ENCODE data around the gene FGD3. TPM values are rescaled to one million over a fixed set of nuclear protein-coding genes. Genes with fewer than 3 reads are reported as not detected.
"Not testable (repeated sequence)": the region's sequence is repeated elsewhere in the genome, so short reads cannot be mapped to it uniquely, and the experiment has no call there.

The FGD3 gene
- total RNA-seq, 1 donor from 2014 or later, result 2.3 TPM

DNA sequence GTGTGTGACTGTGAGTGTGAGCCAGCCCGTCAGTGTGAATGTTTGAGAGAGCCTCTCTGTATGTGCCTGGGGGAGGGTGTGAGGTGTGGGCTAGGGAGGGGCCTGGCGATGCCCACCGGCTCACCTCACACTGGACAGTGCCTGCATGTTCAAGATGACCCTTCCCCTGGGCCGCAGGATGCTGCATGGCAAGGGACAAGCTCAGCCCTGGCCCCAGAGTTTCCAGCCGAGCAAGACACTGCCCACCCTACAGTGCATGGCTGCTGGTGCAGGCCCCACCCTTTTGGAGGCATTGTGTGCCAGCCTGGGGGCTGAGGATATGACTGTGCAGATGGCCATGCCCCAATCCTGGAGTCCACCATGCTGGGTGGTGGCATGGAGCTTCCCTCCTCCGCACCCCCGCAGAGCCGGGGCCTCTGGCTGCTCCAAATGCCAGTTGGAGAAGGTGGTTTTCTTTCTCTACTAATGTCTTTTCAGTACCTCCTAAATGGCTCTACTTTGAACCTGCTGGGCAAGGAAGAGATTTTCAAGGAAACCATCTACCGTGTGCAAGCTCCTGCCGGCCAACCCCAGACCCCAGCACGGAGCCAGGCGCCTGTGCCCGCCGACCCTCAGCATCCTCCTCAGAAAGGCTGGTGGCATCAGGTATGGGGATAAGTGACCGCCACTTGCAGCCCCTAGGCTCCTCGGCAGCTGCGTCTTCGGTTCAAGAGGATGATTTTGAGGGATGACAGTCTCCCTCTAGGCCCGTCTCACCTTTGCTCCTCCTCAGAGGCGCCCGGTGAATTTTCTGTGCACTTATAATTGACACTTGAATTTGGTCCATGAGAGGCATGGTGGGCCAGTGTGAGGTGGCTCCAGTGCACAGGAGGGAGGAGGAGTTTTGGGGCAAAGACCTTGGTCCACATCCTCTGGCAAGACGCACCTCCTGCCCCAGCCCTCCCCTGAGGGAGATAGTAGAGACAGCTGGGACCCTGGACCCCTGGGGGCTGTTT, 27.7 kb downstream of the FGD3 start:
- no peak for ATAC-seq

DNA sequence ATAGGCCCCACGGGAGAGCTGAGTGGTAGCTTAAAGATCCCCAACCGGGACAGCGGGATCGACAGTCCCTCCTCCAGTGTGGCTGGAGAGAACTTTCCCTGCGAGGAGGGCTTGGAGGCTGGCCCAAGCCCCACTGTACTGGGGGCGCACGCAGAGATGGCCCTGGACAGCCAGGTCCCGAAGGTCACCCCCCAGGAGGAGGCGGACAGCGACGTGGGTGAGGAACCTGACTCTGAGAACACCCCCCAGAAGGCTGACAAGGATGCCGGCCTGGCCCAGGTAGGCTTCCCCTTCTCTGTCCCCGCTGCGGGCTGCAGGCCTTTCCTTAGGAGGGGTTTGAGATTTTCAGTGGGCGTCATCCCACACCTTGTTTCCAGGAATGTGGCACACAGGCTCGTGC, 29.1 kb downstream of the FGD3 start:
- no peak for ATAC-seq
- no peak for DNase-seq (ENCODE audit: low spot score)

More for the DNA sequence above, 27.7 kb downstream of the FGD3 start:
- DNase-seq (ENCODE audit: low spot score), result peak; percentile 35

DNA sequence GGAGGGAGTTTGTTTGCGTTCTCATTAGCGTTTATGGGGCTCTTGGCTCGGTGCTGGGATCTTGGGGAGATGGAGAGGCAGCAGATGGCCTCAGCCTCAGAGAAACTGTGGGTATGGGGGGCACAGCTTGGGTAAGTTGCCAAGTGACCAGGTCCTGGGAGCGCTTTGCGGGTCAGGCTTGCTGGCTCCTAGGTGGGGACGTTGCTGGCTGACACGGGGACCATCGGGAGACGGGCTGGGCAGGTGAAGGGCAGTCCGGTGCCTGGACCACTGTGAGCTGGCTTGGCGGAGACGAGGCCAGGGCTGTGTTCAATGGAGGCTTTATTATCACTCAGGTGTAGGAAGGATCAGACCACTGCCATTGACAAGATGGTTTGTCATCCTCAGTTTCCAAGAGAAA, 30.0 kb downstream of the FGD3 start:
- DNase-seq (ENCODE audit: low spot score), result peak; percentile 33
- no peak for ATAC-seq

DNA sequence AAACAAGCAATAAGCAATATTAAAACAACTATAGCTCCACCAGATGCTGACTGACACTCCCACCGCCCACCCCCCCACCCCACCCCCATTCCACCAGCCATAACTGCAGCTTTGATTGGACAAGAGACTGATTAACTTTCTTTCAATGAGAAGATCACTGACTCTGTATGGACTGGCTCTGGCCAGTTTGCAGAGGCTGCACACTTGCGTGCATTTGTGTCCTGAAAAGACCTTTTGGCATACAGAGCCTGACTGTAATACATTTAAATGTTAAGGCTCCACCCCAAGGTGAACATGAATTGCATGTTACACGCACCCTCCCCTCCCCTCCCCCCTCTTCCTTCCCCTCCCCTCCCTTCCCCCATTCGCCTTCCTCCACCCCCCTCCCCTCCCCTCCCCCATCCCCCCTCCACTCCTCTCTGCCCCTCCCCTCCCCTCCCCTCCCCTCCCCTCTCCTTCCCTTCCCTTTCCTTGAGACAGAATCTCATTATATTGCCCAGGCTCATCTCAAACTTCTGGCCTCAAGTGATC, 31.1 kb downstream of the FGD3 start:
- DNase-seq (ENCODE audit: low spot score) (no peak), ATAC-seq (no peak)

DNA sequence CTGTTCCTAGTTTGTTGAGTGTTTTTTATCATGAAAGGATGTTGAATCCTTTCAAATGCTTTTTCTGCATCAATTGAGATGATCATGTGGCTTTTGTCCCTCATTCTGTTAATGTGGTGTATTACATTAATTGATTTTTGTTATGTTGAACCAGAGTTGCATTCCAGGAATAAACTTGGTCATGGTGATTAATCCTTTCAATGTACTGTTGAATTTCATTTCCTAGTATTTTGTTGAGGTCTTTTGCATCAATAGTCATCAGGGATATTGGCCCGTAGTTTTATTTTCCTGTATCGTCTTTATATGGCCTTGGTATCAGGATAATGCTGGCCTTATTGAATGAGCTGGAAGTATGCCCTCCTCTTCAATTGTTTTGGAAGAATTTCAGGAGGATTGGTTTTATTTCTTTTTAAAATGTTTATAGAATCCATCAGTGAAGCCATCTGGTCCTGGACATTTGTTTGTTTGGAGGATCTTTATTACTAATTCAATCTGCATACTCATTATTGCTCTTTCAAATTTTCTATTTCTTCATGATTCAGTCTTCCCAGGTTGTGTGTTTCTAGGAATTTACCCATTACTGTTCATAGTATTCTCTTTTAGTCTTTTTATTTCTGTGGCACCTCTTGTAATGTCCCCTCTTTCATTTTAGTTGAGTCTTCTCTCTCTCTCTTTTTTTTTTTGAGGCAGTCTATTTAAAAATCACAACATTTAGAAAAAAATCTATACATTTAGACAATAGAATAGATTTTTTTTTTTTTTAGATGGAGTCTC, 32.1 kb downstream of the FGD3 start:
- DNase-seq (ENCODE audit: low spot score), result no peak

DNA sequence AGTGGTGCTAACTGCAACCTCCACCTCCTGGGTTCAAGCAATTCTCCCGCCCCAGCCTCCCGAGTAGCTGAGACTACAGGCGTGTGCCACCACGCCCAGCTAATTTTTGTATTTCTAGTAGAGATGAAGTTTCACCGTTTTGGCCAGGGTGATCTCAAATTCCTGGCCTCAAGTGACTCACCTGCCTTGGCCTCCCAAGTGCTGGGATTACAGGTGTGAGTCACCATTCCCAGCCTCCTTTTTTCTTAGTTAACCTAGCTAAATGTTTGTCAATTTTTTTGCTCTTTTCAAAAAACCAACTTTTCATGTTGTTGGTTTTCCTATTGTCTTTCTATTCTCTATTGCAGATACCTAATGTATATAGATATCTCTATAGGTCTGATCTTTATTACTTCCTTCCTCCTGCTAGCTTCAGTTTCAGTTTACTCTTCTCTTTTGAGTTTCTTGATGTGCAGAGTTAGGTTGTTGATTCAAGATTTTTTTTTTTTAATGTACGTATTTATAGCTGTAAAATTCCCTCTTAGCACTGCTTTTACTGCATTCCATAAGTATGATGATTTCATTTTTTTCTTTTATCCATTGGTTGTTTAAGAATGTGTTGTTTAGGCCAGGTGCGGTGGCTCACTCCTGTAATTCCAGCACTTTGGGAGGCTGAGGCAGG, 32.9 kb downstream of the FGD3 start:
- DNase-seq (ENCODE audit: low spot score), result no peak
- ATAC-seq, result no peak

More for the DNA sequence above, 32.1 kb downstream of the FGD3 start:
- no peak for ATAC-seq

DNA sequence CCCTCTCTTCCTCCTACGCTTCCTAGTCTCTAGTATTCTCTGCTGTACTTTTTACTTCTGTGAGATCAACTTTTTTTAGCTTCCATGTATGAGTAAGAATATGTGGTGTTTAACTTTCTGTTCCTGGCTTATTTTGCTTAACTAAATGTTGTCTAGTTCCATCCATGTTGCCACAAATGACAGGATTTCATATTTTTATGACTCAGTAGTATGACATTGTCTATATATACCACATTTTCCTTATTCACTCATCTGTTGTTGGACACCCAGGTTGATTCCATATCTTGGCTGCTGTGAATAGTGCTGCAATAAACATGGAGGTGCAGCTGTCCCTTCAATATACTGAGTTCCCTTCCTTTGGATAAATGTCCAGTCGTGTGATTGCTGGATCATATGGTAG, 34.8 kb downstream of the FGD3 start:
- DNase-seq (ENCODE audit: low spot score) (no peak), ATAC-seq (no peak)

DNA sequence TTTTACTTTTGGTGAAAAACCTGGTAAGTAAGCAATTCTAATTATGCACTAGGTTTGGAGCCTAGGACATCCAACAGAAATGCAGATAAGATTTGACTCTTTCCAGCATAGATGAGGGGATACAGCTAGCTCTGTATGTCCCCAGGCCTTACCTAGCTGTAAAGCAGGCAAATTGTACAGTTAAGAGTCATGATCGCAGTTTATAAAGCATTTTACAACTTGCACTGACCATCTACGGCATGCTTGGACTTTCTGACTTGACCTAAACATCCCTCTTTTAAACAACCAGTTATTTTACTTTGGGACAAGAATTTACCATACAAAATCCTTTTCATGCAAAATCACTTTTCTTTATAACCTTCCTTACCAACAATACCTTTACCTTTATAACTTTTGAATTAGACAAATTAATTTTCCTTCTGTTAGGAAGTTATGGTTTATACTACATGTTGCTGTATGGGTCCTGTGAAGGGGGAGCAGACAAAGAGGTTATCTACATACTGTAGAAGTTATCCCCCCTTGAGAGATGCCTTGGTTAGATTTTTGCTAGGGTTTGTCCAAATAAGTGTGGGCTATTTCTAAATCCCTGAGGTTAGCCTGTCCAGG, 36.8 kb downstream of the FGD3 start:
- no peak for DNase-seq (ENCODE audit: low spot score)
- ATAC-seq, result no peak

DNA sequence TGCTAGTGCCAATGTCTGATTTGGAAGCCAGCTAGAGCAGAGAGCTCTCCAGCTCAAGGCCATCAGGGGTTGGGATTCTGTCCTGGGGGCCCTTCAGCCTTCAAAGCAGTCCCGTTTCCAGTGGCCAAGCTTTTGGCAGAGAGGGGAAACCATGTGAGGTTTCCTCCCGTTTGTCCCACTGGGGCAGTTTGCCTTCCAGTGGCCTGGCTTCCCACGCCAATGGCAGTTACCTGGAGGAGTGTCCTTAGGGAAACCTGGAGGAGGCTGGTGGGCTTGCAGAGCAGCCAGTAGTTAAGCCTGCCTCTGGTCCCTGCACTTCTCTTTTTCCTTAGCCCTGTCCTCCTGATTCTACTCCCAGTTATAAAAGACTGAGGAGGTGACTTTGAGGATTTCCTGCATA, 37.7 kb downstream of the FGD3 start:
- DNase-seq (ENCODE audit: low spot score), result peak; percentile 35
- no peak for ATAC-seq

DNA sequence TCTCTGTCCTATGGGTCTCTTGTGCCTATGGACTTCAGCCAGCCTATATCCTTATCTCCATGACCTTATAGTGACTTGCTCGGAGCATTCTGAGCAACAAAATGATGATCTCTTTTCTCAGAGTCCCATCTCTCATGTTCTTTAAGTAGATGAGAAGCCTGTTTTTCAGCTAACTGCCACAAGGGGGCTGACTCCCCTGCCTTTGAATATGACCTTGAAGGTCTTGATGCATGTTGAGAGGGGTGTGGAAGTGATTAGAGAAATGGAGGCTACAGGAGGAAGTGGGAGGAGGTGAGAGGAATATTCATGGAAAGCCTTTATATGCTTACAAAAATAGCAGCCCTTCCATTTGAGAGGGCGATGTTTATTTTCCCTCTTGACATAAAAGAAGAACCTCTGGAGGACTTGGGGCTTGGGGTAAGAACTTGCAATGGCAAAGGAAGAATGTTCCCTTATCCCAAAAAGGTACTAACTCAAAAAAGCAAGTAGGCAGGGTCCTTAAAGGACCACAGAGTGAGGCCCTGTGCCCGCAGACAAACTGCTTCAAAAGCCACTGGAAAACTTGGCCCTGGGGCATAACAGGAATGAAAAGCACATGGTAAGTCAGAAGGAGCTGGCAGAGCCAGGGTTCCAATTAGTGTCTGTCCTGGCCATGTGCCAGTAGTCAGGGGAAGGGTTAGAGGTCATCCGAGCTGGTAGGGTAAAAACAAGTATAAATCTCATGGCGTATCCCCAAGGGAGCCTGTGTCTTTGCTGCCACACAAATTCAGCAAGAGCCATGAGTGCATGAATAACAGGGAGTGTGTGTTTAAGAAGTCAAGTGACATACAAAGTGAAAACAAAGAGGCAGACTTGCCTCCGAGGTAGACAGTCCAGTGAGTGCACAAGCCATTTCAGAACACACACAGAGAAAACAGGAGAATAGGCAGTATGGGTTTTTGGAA, 39.1 kb downstream of the FGD3 start:
- peak; percentile 51 for ATAC-seq
- DNase-seq (ENCODE audit: low spot score), result peak; percentile 38

DNA sequence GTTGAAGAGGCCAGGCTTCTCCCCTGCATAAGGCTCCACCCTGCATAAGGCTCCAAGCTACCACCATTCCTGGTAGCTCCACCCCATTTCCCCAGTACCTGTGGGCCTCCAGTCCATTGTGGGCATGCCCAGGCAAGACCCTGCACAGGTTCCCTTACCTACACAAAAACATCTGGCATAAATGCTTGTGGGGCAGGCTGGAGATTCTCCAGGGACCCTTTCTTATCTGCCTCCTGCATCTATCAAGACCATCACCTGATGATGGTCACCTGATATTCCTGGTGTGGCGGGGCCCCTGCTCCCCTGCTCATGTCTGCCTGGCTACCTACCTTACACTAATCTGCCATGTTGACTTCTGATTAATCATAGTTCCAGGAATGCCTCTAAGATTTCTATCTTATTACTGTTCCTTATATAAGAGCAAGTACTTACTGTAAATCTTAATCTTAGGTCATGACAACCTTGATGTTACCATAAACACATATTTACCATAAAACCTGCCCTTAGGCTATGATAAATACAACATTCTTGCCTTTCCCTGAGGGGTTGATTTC, 41.0 kb downstream of the FGD3 start:
- ATAC-seq, result no peak
- DNase-seq (ENCODE audit: low spot score), result no peak

DNA sequence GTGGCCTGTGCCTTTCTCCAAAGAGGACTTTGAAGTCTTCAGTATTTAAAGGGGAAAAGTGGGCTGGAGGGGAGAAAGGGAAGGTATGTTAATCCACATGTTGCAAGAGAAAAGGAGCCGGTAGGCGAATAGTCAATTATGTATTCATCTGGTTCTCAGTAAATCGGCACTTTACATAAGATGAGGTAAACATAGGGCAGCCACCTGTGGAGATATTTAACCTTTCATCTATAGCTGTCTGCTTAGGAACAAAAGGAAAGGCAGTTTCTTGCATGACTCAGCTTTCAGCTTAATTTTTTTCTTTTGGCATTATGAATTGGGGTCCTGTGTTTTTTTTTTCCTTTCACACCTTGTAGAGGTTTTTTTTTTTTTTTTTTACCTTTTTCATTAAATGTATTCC, 42.2 kb downstream of the FGD3 start:
- no peak for ATAC-seq
- DNase-seq (ENCODE audit: low spot score), result no peak

DNA sequence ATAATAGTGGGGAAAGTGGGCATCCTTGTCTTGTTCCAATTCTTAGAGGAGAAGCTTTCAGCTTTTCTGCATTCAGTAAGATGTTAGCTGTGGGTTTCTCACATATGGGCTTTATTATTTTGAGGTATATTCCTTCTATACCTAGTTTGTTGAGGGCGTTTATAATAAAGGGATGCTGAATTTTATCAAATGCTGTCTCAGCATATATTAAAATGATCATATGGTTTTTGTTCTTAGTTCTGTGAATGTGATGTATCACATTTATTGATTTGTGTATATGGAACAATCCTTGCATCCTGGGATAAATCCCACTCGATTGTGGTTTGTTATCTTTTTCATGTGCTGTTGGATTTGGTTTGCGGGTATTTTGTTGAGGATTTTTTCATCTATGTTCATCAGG, 43.1 kb downstream of the FGD3 start:
- DNase-seq (ENCODE audit: low spot score) (no peak), ATAC-seq (no peak)

DNA sequence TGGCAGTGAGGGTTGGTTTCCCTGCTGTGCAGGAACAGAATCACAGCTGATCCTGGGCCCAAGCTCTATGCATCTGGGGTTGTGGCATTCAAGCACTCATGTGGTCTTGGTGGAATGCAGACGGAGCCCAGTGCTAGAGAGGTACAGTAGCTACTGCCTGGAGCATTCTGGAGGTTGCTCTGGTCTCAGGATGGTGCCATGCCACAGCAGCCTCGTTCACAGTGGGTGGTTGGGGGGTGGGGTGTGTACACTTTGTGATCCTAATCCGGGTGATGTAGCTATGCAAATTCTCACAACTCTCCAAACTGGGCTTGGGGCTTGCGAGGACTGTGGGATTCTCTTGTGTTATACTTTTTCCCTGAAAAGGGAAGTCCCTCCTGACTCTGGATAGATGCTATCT, 45.2 kb downstream of the FGD3 start:
- ATAC-seq (no peak), DNase-seq (ENCODE audit: low spot score) (peak; percentile 30)

DNA sequence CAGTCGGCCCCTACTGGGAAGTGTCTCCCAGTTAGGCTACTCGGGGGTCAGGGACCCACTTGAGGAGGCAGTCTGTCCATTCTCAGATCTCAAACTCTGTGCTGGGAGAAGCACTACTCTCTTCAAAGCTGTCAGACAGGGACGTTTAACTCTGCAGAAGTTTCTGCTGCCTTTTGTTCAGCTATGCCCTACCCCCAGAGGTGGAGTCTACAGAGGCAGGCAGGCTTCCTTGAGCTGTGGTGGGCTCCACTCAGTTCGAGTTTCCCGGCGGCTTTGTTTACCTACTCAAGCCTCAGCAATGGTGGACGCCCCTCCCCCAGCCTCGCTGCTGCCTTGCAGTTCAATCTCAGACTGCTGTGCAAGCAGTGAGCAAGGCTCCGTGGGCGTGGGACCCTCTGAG, 51.5 kb downstream of the FGD3 start:
- not testable (repeated sequence) for DNase-seq (ENCODE audit: low spot score); ATAC-seq

DNA sequence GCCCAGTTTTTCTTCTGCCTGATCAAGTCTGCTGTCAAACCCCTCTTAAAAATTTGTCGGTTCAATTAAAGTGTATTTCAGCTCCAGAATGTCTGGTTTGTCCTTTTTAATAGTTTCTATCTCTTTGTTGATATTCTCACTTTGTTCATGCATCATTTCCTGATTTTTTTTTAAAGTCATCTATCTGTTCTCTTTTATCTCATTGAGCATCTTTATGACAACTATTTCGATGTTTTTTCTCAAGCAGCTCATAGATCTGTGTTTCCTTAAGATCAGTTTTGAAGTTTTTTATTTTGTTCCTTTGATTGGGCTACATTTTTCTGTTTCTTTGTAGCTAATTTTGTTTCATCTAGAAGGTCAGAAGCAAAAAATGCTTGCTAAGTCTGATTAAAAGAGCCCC, 53.7 kb downstream of the FGD3 start:
- DNase-seq (ENCODE audit: low spot score) (no peak), ATAC-seq (no peak)

DNA sequence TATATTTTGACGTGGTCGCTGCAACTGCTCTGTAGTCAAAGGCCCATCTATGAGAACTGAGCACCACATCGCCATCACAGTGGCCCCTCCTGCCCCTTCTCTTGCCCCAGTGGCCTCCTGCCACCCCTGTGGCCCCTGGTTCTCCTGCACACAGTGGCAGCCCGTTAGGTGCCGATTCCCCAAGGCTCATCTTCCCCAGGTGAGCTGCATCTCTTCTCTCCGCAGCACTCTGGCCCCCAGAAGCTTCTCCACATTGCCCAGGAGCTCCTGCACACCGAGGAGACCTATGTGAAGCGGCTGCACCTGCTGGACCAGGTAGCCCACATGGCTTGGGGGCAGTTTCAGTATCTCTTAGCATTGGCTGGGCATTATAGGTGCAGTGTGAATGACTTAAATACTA, 55.4 kb downstream of the FGD3 start:
- ATAC-seq (no peak), DNase-seq (ENCODE audit: low spot score) (no peak)

DNA sequence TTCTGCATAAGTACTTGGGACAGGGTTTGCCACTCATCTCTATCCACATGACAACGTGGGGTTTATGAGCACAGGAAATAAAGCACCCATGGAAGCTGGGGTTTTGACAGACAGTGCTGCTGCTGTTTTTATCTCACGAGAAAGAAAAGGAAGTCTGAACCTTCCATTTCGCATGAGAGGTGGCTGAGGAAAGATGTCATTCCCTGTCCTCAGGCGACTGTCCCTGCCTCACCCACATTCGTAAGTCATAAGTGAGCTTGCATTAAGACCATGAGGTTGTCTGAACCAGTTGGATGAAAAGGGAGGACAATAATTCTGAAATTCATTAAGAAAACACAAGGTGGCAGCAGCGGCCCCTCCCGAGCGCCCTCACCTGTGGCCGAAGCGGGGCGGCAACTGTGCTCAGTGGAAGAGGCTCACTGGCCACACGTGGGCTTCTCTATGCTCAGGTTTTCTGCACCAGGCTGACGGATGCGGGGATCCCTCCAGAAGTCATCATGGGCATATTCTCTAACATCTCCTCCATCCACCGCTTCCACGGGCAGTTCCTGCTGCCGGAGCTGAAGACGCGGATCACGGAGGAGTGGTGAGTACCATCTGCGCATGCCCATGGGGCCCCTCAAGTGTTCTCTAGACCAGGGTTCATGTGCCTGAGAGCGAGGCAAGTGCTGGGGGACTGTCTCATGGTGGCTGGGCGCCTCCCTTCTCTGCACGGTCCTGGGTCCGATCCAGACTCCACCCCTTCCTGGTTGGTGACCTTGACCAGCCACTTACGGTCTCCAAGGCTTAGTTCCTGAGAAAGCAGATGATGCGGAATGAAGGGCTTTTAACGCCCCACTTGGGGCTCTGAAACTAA, 56.5 kb downstream of the FGD3 start:
- peak; percentile 73 for DNase-seq (ENCODE audit: low spot score)
- ATAC-seq, result peak; percentile 99
